B cell (primary cell): ENCODE results near the gene CEP85L. TPM values are rescaled to one million over a fixed set of nuclear protein-coding genes. Genes with fewer than 3 reads are reported as not detected.

ENCODE experiments used
- ATAC-seq: fragments of 200-7000 bp; cut with Tn5 transposase; one replicate; pipeline ENCODE4 v1.10.0; 2021; ENCODE audit warnings: low read depth, mild to moderate bottlenecking, moderate number of reproducible peaks, moderate library complexity
- CTCF ChIA-PET: fragments of 350-600 bp; sonication (Branson Sonifier 250); formaldehyde crosslinking; loops from one replicate; lab custom pipeline; 2021; ENCODE audit warnings: antibody characterized with exemption, inconsistent platforms; lab: Charles Lee
- POLR2A ChIA-PET: fragments of 350-600 bp; sonication (Branson Sonifier 250); formaldehyde crosslinking; loops from one replicate; lab custom pipeline; 2021; ENCODE audit warnings: antibody characterized with exemption; lab: Charles Lee
- DNase-seq: peaks from one replicate; pipeline ENCODE4 v3.0.0; 2013
- H2AFZ ChIP-seq: 2 replicates; pipeline ENCODE4 v1.6.1; 2012; ENCODE audit warnings: mild to moderate bottlenecking, low read depth, low read length; ENCODE audit not compliant: insufficient read depth, poor library complexity, severe bottlenecking
- H3K27ac ChIP-seq, 2 donors: 1 replicate in 1 of 2; 2 replicates in 1 of 2; pipeline ENCODE4 v1.5.1; 2012 to 2013; ENCODE audit warnings: low read length in 2 of 2, mild to moderate bottlenecking in 2 of 2, moderate library complexity in 1 of 2
- H3K27me3 ChIP-seq, 4 experiments: fragments of 200-600 bp in 1 of 4; sonication (generic) in 1 of 4; replicated peaks in 1 of 4; 1 replicate in 2 of 4; 2 replicates in 2 of 4; pipeline versions ENCODE4 v1.6.1 to v1.7.0; 2013 to 2016; ENCODE audit warnings: low read length in 3 of 4, mild to moderate bottlenecking in 2 of 4, mixed read lengths in 1 of 4, moderate library complexity in 1 of 4; ENCODE audit not compliant: insufficient read depth in 4 of 4, control insufficient read depth in 3 of 4; ENCODE audit errors: control extremely low read depth in 1 of 4
- H3K36me3 ChIP-seq, 2 experiments: replicated peaks in 1 of 2; 1 replicate in 1 of 2; 2 replicates in 1 of 2; pipeline versions ENCODE4 v1.6.1 to v1.7.1; 2013; ENCODE audit warnings: low read length in 1 of 2; ENCODE audit not compliant: insufficient read depth in 2 of 2, control insufficient read depth in 1 of 2; ENCODE audit errors: control extremely low read depth in 1 of 2, extremely low read depth in 1 of 2
- H3K4me1 ChIP-seq, 2 donors: fragments of 200-600 bp in 1 of 2; sonication (generic) in 1 of 2; 1 replicate in 1 of 2; 2 replicates in 1 of 2; pipeline versions ENCODE4 v1.5.1 to v1.6.1; 2013 to 2017; ENCODE audit warnings: low read length in 2 of 2; ENCODE audit not compliant: control insufficient read depth in 2 of 2, insufficient read depth in 2 of 2
- H3K4me2 ChIP-seq: replicated peaks from 2 replicates; pipeline ENCODE3; 2012; ENCODE audit warnings: mild to moderate bottlenecking, low read depth, low read length; ENCODE audit not compliant: poor library complexity, severe bottlenecking
- H3K4me3 ChIP-seq, 5 experiments: fragments of 200-600 bp in 1 of 5; sonication (generic) in 1 of 5; 1 replicate in 3 of 5; 2 replicates in 2 of 5; pipeline versions ENCODE4 v1.5.1 to v1.7.0; 2011 to 2016; ENCODE audit warnings: low read length in 4 of 5, mild to moderate bottlenecking in 4 of 5, low read depth in 2 of 5, control low read depth in 1 of 5, moderate library complexity in 1 of 5; ENCODE audit not compliant: insufficient read depth in 1 of 5; ENCODE audit errors: control extremely low read depth in 1 of 5, extremely low read depth in 1 of 5
- H3K79me2 ChIP-seq: fragments of 200-600 bp; sonication (generic); one replicate; pipeline ENCODE4 v1.6.0; 2016; ENCODE audit warnings: low read length; ENCODE audit not compliant: control insufficient read depth, insufficient read depth
- H3K9ac ChIP-seq: fragments of 200-600 bp; sonication (generic); 2 replicates; pipeline ENCODE4 v1.6.1; 2017; ENCODE audit warnings: mild to moderate bottlenecking, low read length, moderate library complexity
- H3K9me3 ChIP-seq, 3 donors: one replicate each; pipeline versions ENCODE4 v1.6.1 to v1.7.1; 2013; ENCODE audit warnings: low read length in 2 of 3; ENCODE audit not compliant: control insufficient read depth in 2 of 3, insufficient read depth in 1 of 3; ENCODE audit errors: control extremely low read depth in 1 of 3
- H4K20me1 ChIP-seq: 2 replicates; pipeline ENCODE4 v1.6.0; 2012; ENCODE audit warnings: mild to moderate bottlenecking, low read length; ENCODE audit not compliant: insufficient read depth, control insufficient read depth, poor library complexity, severe bottlenecking
- H3K27ac Mint-ChIP-seq: one replicate; pipeline ENCODE4 v1.8.0; 2021; ENCODE audit warnings: mixed read lengths
- H3K27me3 Mint-ChIP-seq: one replicate; pipeline ENCODE4 v1.8.0; 2021; ENCODE audit warnings: mixed read lengths
- H3K4me1 Mint-ChIP-seq: one replicate; pipeline ENCODE4 v1.8.0; 2021; ENCODE audit warnings: mixed read lengths
- H3K4me3 Mint-ChIP-seq: one replicate; pipeline ENCODE4 v1.8.0; 2021; ENCODE audit warnings: mixed read lengths
- H3K9me3 Mint-ChIP-seq: one replicate; pipeline ENCODE4 v1.8.0; 2022; ENCODE audit warnings: mixed read lengths; ENCODE audit not compliant: insufficient read depth
- EZH2 ChIP-seq: IDR thresholded peaks from 2 replicates; pipeline ENCODE4 v1.6.1; 2012; ENCODE audit warnings: borderline replicate concordance, low read depth, mild to moderate bottlenecking, moderate library complexity, low read length; ENCODE audit not compliant: insufficient read depth, poor library complexity, severe bottlenecking
- WGBS: methylation state at CpG from one replicate; pipeline ENCODE4 v1.1.5; 2013; ENCODE audit warnings: missing lambda C conversion rate; ENCODE audit not compliant: insufficient coverage; 5-methylcytosine and 5-hydroxymethylcytosine counted together
- intact Hi-C: fragments of 100-400 bp; cut with micrococcal nuclease; formaldehyde crosslinking; loops from one replicate; pipeline ENCODE4 v1.10.0; 2022
- polyA plus RNA-seq: library from polyadenylated mRNA; depleted of rRNA; stranded (reverse); fragments of >200 nt; gene quantifications from 2 replicates; pipeline ENCODE4 v1.2.3, GENCODE V29; 2012
- total RNA-seq, 2 donors: library from RNA; stranded (reverse); fragments of 120-200 nt in 1 of 2; gene quantifications; 1 replicate in 1 of 2; 2 replicates in 1 of 2; pipeline versions ENCODE4 v1.2.3 to v1.2.4, GENCODE V29; 2013 to 2022
- TF ChIP-seq, protein P1 (sequence below): fragments of 200-600 bp; IDR thresholded peaks from one replicate; pipeline ENCODE4 v1.8.0; 2022; ENCODE audit warnings: antibody characterized with exemption, mild to moderate bottlenecking

CEP85L gene
- total and polyA plus RNA-seq, 2 donors (not counting 1 experiment from before 2014, with no cell fraction given): 7.6 to 32.1 TPM

DNA sequence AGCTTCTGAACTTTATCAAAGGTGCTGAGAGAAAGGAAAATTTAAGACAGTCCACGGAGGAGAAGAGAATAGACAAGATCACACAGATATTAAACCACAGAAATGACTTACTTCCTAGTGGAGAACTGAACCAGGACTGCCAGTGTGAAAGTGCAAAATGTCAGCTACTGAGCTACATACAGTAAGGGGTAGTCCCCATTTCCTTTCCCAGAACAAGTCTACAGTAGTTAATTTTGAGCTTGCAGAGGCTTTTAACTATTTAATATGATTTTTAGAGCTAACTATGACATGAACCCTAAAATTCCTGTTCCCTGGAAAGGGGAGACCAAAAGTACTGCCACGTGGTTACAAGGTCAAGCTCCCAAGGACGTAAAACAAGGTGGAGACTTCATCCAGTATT is 45.1 kb downstream of the CEP85L start:
- H3K9me3 Mint-ChIP-seq: no peaks in the 10 kb centered on the region
- intact Hi-C loops: no loop called here
- no peak overlapping the region for H3K27ac ChIP-seq
- H2AFZ ChIP-seq: no peak overlapping the region
- H3K9ac ChIP-seq: no peak overlapping the region
- no peaks in the 10 kb centered on the region for H3K27me3 Mint-ChIP-seq
- CTCF ChIA-PET: interaction anchor here (0.7 to 1.4 kb wide), 5 partner anchors 9 to 402 kb away, joined by 3 to 6 read pairs (median 4); no protein-coding TSS in a partner anchor
- no peaks in the 10 kb centered on the region for H4K20me1 ChIP-seq
- peaks cover 33% of the 10 kb centered on the region for H3K79me2 ChIP-seq
- H3K4me2 ChIP-seq: no peak overlapping the region
- H3K27me3 ChIP-seq: no peaks in the 10 kb centered on the region
- DNase-seq: no peak
- H3K27ac Mint-ChIP-seq: no peak overlapping the region
- no peak for ATAC-seq
- POLR2A ChIA-PET: no interaction called here
- no peaks in the 10 kb centered on the region for H3K4me1 ChIP-seq
- no peak overlapping the region for H3K4me3 Mint-ChIP-seq
- WGBS: 100% methylated on average over 1 of the region's 3 CpGs
- H3K4me1 Mint-ChIP-seq: peaks cover 14% of the 10 kb centered on the region
- H3K36me3 ChIP-seq: peaks cover 0 to 10% of the 10 kb centered on the region in 2 experiments
- H3K9me3 ChIP-seq: peaks cover 0 to 6% (median 0%) of the 10 kb centered on the region in 3 donors
- no peak overlapping the region for H3K4me3 ChIP-seq
- TF ChIP-seq, protein P1, sequence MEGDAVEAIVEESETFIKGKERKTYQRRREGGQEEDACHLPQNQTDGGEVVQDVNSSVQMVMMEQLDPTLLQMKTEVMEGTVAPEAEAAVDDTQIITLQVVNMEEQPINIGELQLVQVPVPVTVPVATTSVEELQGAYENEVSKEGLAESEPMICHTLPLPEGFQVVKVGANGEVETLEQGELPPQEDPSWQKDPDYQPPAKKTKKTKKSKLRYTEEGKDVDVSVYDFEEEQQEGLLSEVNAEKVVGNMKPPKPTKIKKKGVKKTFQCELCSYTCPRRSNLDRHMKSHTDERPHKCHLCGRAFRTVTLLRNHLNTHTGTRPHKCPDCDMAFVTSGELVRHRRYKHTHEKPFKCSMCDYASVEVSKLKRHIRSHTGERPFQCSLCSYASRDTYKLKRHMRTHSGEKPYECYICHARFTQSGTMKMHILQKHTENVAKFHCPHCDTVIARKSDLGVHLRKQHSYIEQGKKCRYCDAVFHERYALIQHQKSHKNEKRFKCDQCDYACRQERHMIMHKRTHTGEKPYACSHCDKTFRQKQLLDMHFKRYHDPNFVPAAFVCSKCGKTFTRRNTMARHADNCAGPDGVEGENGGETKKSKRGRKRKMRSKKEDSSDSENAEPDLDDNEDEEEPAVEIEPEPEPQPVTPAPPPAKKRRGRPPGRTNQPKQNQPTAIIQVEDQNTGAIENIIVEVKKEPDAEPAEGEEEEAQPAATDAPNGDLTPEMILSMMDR: no peak
- TF ChIP-seq EZH2: no peak

DNA sequence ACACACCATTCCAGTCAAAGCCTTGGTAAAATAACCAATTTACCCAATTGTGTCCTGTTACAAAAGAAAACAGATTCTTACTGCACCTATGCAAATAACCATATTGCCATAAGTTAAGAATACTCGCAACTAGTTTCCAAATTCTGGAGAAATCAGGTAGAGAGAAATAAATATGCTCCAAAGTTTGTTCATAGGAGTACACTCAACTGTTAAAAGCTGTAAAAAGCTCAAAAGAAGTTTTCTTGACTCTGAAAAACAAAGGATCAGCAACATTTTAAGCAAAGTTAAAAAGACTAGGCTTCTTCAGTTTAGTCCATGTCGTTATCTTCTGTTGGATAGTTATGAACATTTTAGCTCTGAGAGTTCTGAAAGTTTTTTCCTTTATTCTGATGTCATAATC is 48.0 kb downstream of the CEP85L start:
- Histone ChIP-seq H3K4me1 (no peaks in the 10 kb centered on the region), H3K4me3 (no peak overlapping the region), H3K9ac (no peak overlapping the region), H3K9me3 (peaks cover 0 to 6% (median 0%) of the 10 kb centered on the region in 3 donors), H2AFZ (no peak overlapping the region), H3K4me2 (no peak overlapping the region), H3K27me3 (no peaks in the 10 kb centered on the region), H3K79me2 (peaks cover 11% of the 10 kb centered on the region), H4K20me1 (no peaks in the 10 kb centered on the region), H3K27ac (no peak overlapping the region), H3K36me3 (peaks cover 0 to 10% of the 10 kb centered on the region in 2 experiments)
- ATAC-seq (no peak), DNase-seq (no peak)
- intact Hi-C loops: no loop called here
- ChIA-PET CTCF (interaction anchor here (1.2 kb wide), 1 partner anchor 12 kb away, joined by 3 read pairs; no protein-coding TSS in a partner anchor), POLR2A (no interaction called here)
- no peak overlapping the region for H3K27ac Mint-ChIP-seq
- no peaks in the 10 kb centered on the region for H3K27me3 Mint-ChIP-seq
- no peak overlapping the region for H3K4me3 Mint-ChIP-seq
- TF ChIP-seq EZH2: no peak
- TF ChIP-seq, protein P1: no peak
- peaks cover 14% of the 10 kb centered on the region for H3K4me1 Mint-ChIP-seq
- WGBS: no CpG with 5 or more reads among the region's 2 CpGs
- no peaks in the 10 kb centered on the region for H3K9me3 Mint-ChIP-seq
